Measurements from ENCODE around the gene PDE11A.

DNA sequence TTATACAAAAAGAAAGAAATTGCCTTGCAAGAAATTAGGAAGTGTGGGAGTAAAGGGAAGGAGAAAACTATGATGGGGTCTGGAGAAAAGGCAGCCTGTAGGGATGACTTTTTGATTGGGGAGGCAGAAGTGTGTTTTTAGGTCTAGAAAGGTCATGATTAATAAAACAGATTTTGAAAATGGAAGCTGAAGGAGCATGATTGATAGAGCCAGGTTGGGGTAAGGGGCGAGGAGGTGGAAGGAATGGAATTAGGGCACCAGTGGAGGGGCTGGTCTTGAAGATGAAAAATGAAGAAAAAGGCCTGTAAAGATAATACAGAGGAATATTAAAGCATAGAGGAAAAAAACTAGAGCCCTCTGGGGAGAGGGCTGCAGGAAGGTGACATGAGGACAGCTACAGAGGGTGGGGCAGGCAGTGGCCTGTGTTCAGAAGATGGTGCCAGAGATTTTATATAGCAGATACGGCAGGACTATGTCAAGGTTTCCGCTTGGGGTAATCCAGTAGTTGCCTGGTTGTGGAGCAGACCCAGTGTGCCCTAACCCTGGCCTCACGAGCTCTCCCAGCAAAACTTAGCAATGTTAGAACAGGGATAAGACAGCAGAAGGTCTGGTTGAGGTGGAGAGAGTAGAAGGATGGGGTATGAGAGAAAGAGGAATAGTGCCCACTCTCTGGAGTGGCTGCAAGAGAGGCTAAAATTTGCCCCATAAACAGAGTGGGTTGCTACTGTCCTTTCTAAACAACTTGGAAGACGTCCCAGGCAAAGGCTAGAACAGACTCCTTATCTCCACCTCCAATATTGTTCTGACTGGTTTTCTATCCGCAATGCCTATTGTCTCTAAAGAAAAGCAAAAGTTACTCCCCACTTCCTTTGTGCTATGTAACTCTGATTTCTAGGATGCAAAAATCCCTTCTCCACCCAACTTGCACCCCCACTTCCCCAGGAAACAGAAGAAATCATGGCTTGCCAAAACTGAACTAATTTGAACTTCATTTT is 392.7 kb downstream of the PDE11A start:
- TF ChIP-seq, protein P1, sequence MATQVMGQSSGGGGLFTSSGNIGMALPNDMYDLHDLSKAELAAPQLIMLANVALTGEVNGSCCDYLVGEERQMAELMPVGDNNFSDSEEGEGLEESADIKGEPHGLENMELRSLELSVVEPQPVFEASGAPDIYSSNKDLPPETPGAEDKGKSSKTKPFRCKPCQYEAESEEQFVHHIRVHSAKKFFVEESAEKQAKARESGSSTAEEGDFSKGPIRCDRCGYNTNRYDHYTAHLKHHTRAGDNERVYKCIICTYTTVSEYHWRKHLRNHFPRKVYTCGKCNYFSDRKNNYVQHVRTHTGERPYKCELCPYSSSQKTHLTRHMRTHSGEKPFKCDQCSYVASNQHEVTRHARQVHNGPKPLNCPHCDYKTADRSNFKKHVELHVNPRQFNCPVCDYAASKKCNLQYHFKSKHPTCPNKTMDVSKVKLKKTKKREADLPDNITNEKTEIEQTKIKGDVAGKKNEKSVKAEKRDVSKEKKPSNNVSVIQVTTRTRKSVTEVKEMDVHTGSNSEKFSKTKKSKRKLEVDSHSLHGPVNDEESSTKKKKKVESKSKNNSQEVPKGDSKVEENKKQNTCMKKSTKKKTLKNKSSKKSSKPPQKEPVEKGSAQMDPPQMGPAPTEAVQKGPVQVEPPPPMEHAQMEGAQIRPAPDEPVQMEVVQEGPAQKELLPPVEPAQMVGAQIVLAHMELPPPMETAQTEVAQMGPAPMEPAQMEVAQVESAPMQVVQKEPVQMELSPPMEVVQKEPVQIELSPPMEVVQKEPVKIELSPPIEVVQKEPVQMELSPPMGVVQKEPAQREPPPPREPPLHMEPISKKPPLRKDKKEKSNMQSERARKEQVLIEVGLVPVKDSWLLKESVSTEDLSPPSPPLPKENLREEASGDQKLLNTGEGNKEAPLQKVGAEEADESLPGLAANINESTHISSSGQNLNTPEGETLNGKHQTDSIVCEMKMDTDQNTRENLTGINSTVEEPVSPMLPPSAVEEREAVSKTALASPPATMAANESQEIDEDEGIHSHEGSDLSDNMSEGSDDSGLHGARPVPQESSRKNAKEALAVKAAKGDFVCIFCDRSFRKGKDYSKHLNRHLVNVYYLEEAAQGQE (IDR thresholded peaks at IDR 0.05; ENCODE audit: insufficient read depth in 1 of 2, low read depth in 2 of 2, low read length in 2 of 2), result no peak
- TF ChIP-seq POLR2AphosphoS5 (IDR thresholded peaks at IDR 0.05; ENCODE audit: low read depth, low read length), result no peak
- TF ChIP-seq TAF1 (IDR thresholded peaks at IDR 0.05; ENCODE audit: borderline replicate concordance, insufficient read depth, low read length), result no peak
